AG09309 (cell line): ENCODE results near the gene TTC9C.

Source experiments
- DNase-seq: peaks from one replicate; pipeline ENCODE4 v3.0.0-alpha.2; 2010; ENCODE audit warnings: low read depth
- H3K4me3 ChIP-seq: 2 replicates; pipeline ENCODE4 v1.5.1; 2011; ENCODE audit warnings: mild to moderate bottlenecking, low read depth, low read length, moderate library complexity; ENCODE audit not compliant: control insufficient read depth
- CTCF ChIP-seq: IDR thresholded peaks from 2 replicates; pipeline ENCODE4 v1.5.1; 2011; ENCODE audit warnings: mild to moderate bottlenecking, low read depth, low read length, inconsistent platforms; ENCODE audit not compliant: insufficient read depth, control insufficient read depth; ENCODE audit errors: missing control alignments

The TTC9C gene

GRCh38 chr11:62728171-62728988 lies at the start of gene TTC9C:
Gene TTC9C (plus strand): TSS chr11:62728486. CDS start chr11:62728849, 363 bp downstream.
- peak; percentile 44 for DNase-seq
- peak within 1 kb of the TSS; percentile 84 for H3K4me3 ChIP-seq
- no peak for TF ChIP-seq CTCF

- peak within 1 kb of the TSS; percentile 96 for H3K4me3 ChIP-seq
- no peak for TF ChIP-seq CTCF
- no peak for DNase-seq
Measured at GRCh38 chr11:62678770-62679696, 49.3 kb upstream of the TTC9C start, which contains the start of gene UBXN1. Gene UBXN1 (minus strand): TSS chr11:62679073. CDS start chr11:62678923, 150 bp downstream.

- no peak for DNase-seq
- TF ChIP-seq CTCF, result peak; percentile 63
- no peak overlapping the region for H3K4me3 ChIP-seq
Measured at GRCh38 chr11:62680825-62681240, 47.5 kb upstream of the TTC9C start.

- H3K4me3 ChIP-seq, result no peak overlapping the region
- DNase-seq, result no peak
- TF ChIP-seq CTCF, result no peak
Measured at GRCh38 chr11:62682518-62682917, 45.8 kb upstream of the TTC9C start.

GRCh38 chr11:62687508-62688396 lies 40.5 kb upstream of the TTC9C start:
- TF ChIP-seq CTCF, result no peak
- DNase-seq, result no peak

GRCh38 chr11:62688491-62688890 lies 39.8 kb upstream of the TTC9C start:
- no peak for DNase-seq
- H3K4me3 ChIP-seq, result no peak overlapping the region
- TF ChIP-seq CTCF, result no peak

More at GRCh38 chr11:62687508-62688396, 40.5 kb upstream of the TTC9C start:
- no peak overlapping the region for H3K4me3 ChIP-seq
